HK-2 (cell line): ENCODE data around the gene KRTAP10-11.
"Not testable (repeated sequence)": the region's sequence is repeated elsewhere in the genome, so short reads cannot be mapped to it uniquely, and the experiment has no call there.

Experiments
- DNase-seq: peaks from one replicate; pipeline ENCODE4 v3.0.0-alpha.2; 2018; ENCODE audit not compliant: unreplicated experiment

KRTAP10-11 gene

GRCh38 chr21:44666401-44667320, 20.4 kb downstream of the KRTAP10-11 start, which contains the start of gene KRTAP12-2:
TSS of gene KRTAP12-2 (minus strand) at chr21:44666927. CDS start at chr21:44666886, 41 bp downstream.
- no peak for DNase-seq

DNA sequence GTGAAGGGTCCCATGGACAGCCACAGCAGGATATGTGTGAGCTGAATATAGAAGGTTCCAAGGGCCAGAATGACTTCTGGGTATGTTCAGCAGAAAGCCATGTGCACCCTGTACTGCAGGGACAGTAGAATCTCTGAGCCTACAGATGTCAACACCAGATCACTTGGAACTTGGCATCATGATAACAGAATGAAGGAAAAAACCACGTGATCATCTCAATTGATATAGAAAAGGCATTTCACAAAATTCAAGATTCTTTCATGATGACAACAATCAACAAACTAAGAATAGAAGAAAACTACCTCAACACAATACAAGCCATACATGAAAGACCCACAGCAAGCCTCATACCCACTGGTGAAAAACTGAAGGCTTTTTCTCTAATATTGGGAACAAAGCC, 21.4 kb downstream of the KRTAP10-11 start:
- no peak for DNase-seq

GRCh38 chr21:44670642-44671432, 24.6 kb downstream of the KRTAP10-11 start:
- DNase-seq, result no peak

- no peak for DNase-seq
These were observed 25.7 kb downstream of the KRTAP10-11 start for GRCh38 chr21:44671911-44672310.

GRCh38 chr21:44677881-44678280, 31.7 kb downstream of the KRTAP10-11 start:
- no peak for DNase-seq

- no peak for DNase-seq
These were observed 34.9 kb downstream of the KRTAP10-11 start for GRCh38 chr21:44681152-44681551.

DNA sequence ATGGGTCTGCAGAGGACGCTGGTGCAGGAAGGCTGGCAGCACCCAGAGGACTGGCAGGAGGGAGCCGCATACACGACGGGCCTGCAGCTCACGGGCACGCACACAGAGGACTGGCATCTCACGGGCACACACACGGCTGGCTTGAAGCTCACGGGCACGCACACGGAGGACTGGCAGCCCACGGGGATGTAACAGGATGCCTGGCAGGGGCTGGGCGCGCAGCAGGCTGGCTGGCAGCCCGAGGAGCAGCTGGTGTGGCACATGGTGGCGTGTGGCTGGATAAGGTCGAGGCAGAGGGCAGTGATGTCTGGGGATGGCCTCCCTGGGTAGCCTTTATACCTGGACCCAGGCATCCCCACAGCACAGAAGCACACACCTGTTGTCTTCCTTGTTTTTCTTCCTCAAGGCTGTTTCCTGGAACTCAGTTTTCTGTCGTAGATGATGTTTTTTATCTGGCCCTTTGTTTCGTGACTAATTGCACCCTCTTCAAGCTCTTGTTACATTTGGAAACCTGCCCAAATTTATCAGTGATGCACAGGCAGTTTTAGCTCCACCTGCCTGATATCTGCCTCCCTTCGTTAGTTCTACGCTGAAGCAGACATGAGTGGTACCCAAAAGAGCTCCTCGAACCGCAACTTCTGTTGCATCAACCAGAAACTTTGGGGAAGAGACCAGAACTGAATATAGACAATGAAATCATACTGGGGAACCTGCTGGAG, 35.8 kb downstream of the KRTAP10-11 start, which contains the start of gene KRTAP12-1:
Gene KRTAP12-1 (minus strand): TSS at position 303 of the 719 bp plus-strand sequence. CDS start 40 bp downstream, at position 263.
- no peak for DNase-seq

DNA sequence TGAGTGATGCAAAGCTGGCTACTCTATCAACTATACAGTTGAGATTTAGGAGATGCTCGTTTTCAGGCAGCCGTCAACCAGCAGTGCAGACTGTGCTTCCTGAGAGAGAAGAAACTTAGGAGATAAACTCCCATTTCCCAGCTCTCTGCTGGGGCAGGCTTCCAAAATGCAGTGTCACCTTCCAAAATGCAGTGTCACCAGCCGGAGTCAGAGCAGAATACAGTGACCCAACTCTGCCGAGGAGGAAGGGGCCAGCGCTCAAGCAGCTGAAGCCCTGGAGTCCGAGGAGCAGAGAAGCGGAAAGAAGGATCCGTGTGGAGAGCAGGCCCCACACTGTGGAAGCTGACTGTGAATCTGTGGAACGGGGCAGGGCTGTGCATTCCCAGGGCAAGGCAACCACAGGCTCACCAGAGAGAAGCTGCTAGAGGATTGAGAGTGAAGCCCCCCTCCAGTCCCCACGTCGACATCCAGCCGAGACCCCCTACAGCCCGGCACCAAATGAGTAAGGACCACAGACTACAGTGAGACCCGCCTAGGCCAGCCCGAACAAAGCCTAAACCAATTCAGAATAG, 36.5 kb downstream of the KRTAP10-11 start:
- no peak for DNase-seq

- no peak for DNase-seq
These were observed 37.9 kb downstream of the KRTAP10-11 start for GRCh38 chr21:44684077-44684476.

DNA sequence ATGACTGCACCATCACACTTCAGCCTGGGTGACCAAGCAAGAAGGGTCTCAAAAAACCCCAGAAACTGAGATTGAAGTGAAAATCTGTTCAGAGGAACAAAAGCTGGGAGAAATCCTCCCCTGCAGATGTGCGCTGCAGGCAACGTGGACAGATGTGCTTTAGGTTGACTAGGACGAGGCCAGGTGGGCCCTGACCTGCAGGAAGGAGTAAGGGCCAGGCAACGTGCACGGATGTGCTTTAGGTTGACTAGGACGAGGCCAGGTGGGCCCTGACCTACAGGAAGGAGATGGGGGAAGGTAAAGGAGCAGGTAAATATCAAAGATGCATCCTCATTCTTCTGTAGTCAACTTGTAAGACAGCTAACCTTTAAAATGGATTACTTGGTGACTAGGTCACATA, 38.3 kb downstream of the KRTAP10-11 start:
- no peak for DNase-seq

- DNase-seq, result not testable (repeated sequence)
These were observed 38.8 kb downstream of the KRTAP10-11 start for GRCh38 chr21:44685050-44685449.

- DNase-seq, result no peak
These were observed 40.0 kb downstream of the KRTAP10-11 start for GRCh38 chr21:44686000-44686781.

GRCh38 chr21:44686843-44687561, 40.8 kb downstream of the KRTAP10-11 start:
- DNase-seq, result no peak

DNA sequence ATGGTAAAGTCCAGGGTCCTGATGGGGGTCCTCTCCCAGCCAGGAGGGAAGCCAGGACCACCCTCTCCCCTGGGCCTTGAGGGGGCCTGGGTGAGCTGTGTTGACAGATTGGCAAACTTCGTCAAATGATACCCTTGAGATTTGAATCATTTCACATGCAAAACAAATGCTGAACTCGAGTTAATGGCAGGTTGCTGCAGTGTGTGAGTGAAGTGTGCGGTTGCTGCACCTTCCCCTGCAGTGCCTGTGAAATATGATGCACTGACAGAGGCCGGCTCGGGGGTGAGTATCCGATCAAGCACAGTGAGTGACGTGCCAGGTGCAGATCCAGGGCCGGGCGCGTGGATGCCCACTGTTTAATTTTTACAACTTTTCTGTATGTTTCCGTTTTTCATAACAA, 41.5 kb downstream of the KRTAP10-11 start:
- no peak for DNase-seq

GRCh38 chr21:44689740-44690139, 43.5 kb downstream of the KRTAP10-11 start:
- not testable (repeated sequence) for DNase-seq

GRCh38 chr21:44691686-44692085, 45.5 kb downstream of the KRTAP10-11 start:
- DNase-seq, result no peak

GRCh38 chr21:44692798-44693512, 46.7 kb downstream of the KRTAP10-11 start:
- no peak for DNase-seq

- DNase-seq, result no peak
These were observed 48.6 kb downstream of the KRTAP10-11 start for GRCh38 chr21:44694776-44695175.

DNA sequence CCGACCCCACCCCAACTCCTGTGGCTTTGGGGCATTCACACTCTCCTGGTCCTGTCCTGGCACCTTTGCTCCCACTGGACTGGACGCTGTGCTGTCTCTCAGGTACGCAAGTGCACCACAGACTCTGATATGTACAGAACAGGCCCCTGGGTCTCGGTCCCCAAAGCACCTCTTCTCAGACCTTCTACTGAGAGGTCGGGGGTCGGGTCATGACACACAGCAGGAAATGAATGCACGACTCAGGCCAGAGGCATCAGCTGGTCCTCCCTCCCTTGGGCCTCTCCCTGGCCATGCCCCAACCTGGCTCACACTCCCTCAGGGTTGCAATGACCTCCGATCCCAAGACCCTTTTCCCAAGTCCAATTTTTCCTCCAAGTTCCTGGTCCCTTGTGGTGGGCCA, 49.0 kb downstream of the KRTAP10-11 start:
- no peak for DNase-seq
